ENCODE results near the gene MATCAP1.

GRCh38 chr16:67226804-67227566 is 43.2 kb upstream of the MATCAP1 start, which contains the start of gene TMEM208:
- TF ChIP-seq CTCF (conservative IDR thresholded peaks at IDR 0.05 in 1 of 2, IDR thresholded peaks at IDR 0.05 in 1 of 2; ENCODE audit: low read depth in 1 of 2, low read length in 2 of 2) (no peak), EZH2 (IDR thresholded peaks at IDR 0.05; ENCODE audit: low read length, missing control alignments) (no peak)

Measured in fibroblast of lung (primary cell).